DND-41 (cell line): ENCODE measurements around the gene OXNAD1.

Source experiments
- ATAC-seq: fragments of 200-7000 bp; cut with Tn5 transposase; 3 replicates; pipeline ENCODE4 v1.9.1; 2021; ENCODE audit warnings: low read depth; ENCODE audit not compliant: insufficient read depth
- DNase-seq: peaks from one replicate; pipeline ENCODE4 v3.0.0-alpha.2; 2020
- H2AFZ ChIP-seq: 2 replicates; pipeline ENCODE4 v1.6.0; 2012; ENCODE audit warnings: low read depth, low read length
- H3K27ac ChIP-seq: 2 replicates; pipeline ENCODE4 v1.5.1; 2012; ENCODE audit warnings: low read length, inconsistent platforms
- H3K27me3 ChIP-seq: fragments of 200-600 bp; sonication (generic); 2 replicates; pipeline ENCODE4 v1.6.0; 2012; ENCODE audit warnings: low read length, mild to moderate bottlenecking, inconsistent platforms; ENCODE audit not compliant: insufficient read depth, poor library complexity
- H3K36me3 ChIP-seq: 2 replicates; pipeline ENCODE4 v1.5.1; 2012; ENCODE audit warnings: low read length, inconsistent platforms; ENCODE audit not compliant: insufficient read depth
- H3K4me1 ChIP-seq: 2 replicates; pipeline ENCODE4 v1.5.1; 2012; ENCODE audit warnings: mild to moderate bottlenecking, low read length; ENCODE audit not compliant: insufficient read depth
- H3K4me2 ChIP-seq: 2 replicates; pipeline ENCODE4 v1.6.0; 2012; ENCODE audit warnings: mild to moderate bottlenecking, moderate library complexity, low read length, inconsistent platforms; ENCODE audit not compliant: insufficient read depth
- H3K4me3 ChIP-seq, 2 experiments: fragments of 200-600 bp in 1 of 2; shearing (Covaris generic) in 1 of 2; 2 replicates each; pipeline ENCODE4 v1.5.1; 2012 to 2016; ENCODE audit warnings: inconsistent platforms in 2 of 2, low read length in 2 of 2, mild to moderate bottlenecking in 2 of 2, low read depth in 1 of 2, moderate library complexity in 1 of 2
- H3K79me2 ChIP-seq: 2 replicates; pipeline ENCODE4 v1.6.0; 2012; ENCODE audit warnings: low read length, inconsistent platforms; ENCODE audit not compliant: insufficient read depth
- H3K9ac ChIP-seq: 2 replicates; pipeline ENCODE4 v1.6.0; 2012; ENCODE audit warnings: low read depth, mild to moderate bottlenecking, inconsistent platforms, low read length, moderate library complexity
- H3K9me3 ChIP-seq: 2 replicates; pipeline ENCODE4 v1.5.1; 2012; ENCODE audit warnings: low read length, moderate library complexity, mild to moderate bottlenecking, inconsistent platforms; ENCODE audit not compliant: insufficient read depth, severe bottlenecking
- H4K20me1 ChIP-seq: 2 replicates; pipeline ENCODE4 v1.6.0; 2012; ENCODE audit warnings: low read length; ENCODE audit not compliant: insufficient read depth
- EZH2 ChIP-seq: IDR thresholded peaks from 3 replicates; pipeline ENCODE4 v1.6.1; 2012; ENCODE audit warnings: borderline replicate concordance, low read depth, mild to moderate bottlenecking, moderate library complexity, low read length, inconsistent platforms; ENCODE audit not compliant: severe bottlenecking
- TF ChIP-seq, protein P1 (sequence below): IDR thresholded peaks from 2 replicates; pipeline ENCODE4 v1.5.1; 2012; ENCODE audit warnings: borderline replicate concordance, low read length, moderate library complexity, mild to moderate bottlenecking; ENCODE audit not compliant: poor library complexity, severe bottlenecking; ENCODE audit errors: extremely low read depth

Gene OXNAD1

DNA sequence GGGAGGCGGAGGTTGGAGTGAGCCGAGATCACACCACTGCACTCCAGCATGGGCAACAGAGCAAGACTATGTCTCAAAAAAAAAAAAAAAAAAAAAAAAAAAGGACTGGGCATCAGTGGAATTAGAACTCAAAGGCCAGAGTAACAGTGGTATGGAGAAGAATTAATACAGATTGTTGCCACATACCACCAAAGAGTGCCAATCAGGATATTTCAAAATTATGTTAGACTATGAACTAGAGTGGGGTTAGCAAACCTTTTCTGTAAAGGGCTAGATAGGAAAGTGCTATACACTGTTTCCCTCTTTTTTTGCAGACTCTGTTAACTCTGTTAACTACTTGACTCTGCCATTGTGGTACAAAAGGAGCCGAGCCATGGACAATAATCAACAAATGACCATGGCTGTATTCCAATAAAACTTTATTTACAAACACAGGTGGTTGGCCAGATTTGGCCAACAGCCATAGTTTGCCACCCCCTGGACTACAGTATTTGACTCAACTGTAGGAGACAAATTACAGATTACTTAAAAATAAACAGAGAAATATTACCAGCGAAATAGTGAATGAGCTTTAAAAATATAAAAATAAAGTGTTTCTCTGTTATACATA lies 28.9 kb upstream of the OXNAD1 start:
- H2AFZ ChIP-seq: no peak overlapping the region
- no peaks in the 10 kb centered on the region for H3K4me1 ChIP-seq
- H3K27me3 ChIP-seq: no peaks in the 10 kb centered on the region
- no peak for TF ChIP-seq EZH2
- TF ChIP-seq, protein P1, sequence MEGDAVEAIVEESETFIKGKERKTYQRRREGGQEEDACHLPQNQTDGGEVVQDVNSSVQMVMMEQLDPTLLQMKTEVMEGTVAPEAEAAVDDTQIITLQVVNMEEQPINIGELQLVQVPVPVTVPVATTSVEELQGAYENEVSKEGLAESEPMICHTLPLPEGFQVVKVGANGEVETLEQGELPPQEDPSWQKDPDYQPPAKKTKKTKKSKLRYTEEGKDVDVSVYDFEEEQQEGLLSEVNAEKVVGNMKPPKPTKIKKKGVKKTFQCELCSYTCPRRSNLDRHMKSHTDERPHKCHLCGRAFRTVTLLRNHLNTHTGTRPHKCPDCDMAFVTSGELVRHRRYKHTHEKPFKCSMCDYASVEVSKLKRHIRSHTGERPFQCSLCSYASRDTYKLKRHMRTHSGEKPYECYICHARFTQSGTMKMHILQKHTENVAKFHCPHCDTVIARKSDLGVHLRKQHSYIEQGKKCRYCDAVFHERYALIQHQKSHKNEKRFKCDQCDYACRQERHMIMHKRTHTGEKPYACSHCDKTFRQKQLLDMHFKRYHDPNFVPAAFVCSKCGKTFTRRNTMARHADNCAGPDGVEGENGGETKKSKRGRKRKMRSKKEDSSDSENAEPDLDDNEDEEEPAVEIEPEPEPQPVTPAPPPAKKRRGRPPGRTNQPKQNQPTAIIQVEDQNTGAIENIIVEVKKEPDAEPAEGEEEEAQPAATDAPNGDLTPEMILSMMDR: no peak
- H3K9me3 ChIP-seq: no peaks in the 10 kb centered on the region
- H3K27ac ChIP-seq: no peak overlapping the region
- no peaks in the 10 kb centered on the region for H3K36me3 ChIP-seq
- DNase-seq (no peak), ATAC-seq (no peak)
- H3K9ac ChIP-seq: no peak overlapping the region
- no peak overlapping the region for H3K4me2 ChIP-seq
- no peaks in the 10 kb centered on the region for H3K79me2 ChIP-seq
- H3K4me3 ChIP-seq: no peak overlapping the region
- no peaks in the 10 kb centered on the region for H4K20me1 ChIP-seq

DNA sequence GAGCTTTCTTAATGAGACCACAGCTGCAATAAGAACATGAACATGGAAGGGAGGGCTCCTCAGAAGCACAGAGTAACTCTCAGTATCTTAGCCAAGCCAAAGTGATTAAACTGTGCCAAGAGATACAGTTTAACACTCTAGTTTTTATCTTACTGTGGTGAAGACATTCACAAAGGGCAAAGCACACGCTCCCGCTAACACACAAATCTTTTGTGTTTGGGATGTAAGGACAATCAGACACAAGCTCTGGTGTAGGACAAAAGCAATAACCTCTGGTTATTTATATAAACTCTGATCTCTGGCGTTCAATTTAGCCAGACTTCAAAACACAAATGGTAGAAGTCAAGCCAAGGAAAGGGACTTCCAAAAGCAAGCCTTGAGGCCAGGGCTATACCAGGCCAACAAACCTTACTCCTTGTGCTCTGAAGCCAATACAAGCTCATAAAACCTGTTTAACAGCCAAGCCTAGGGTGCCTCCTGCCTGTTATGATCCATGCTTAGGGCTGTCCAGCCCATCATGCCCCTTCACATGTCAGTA lies 28.1 kb upstream of the OXNAD1 start:
- H3K27ac ChIP-seq: no peak overlapping the region
- no peaks in the 10 kb centered on the region for H3K36me3 ChIP-seq
- H3K79me2 ChIP-seq: no peaks in the 10 kb centered on the region
- DNase-seq (no peak), ATAC-seq (no peak)
- H3K9me3 ChIP-seq: no peaks in the 10 kb centered on the region
- TF ChIP-seq EZH2: no peak
- TF ChIP-seq, protein P1: no peak
- H3K9ac ChIP-seq: no peak overlapping the region
- no peaks in the 10 kb centered on the region for H3K4me1 ChIP-seq
- no peaks in the 10 kb centered on the region for H4K20me1 ChIP-seq
- H3K4me2 ChIP-seq: no peak overlapping the region
- H2AFZ ChIP-seq: no peak overlapping the region
- H3K27me3 ChIP-seq: no peaks in the 10 kb centered on the region
- H3K4me3 ChIP-seq: no peak overlapping the region

DNA sequence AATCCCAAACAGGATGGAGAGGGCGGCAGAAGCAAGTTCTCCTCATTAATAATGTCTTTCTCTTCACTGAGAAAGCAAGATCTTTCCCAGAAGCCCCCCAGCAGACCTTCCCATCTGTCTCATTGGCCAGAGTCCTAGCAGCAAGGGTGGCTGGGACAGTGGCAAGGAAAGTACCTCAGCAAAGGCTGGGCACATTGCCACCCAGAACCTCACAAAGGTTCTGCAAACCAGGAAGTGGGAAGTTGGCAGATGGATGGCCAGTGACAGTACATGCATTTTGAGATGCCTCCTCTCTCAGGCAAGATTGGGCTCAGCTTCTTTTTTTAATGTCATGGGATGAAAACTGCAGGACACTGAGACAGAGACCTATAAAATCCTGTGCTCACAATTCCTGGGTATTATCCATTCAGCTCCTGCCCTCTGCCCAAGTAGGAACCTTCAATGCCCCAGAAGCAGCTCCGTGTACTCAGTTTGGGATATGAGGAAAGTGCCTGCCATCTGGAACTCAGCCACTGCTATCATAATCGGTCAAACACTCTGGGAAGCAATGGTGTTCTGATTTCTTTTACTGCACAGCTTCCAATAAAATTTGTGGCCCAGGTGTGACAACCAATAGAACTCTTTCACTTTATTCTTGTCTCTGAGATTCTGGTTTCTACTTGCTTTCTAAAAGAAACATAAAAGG lies 25.8 kb upstream of the OXNAD1 start:
- Histone ChIP-seq H3K9ac (no peak overlapping the region), H3K27ac (no peak overlapping the region), H3K36me3 (no peaks in the 10 kb centered on the region), H3K4me1 (no peaks in the 10 kb centered on the region), H3K9me3 (no peaks in the 10 kb centered on the region), H4K20me1 (no peaks in the 10 kb centered on the region), H3K27me3 (no peaks in the 10 kb centered on the region), H3K4me3 (no peak overlapping the region), H3K4me2 (no peak overlapping the region), H3K79me2 (no peaks in the 10 kb centered on the region), H2AFZ (no peak overlapping the region)
- TF ChIP-seq EZH2: no peak
- TF ChIP-seq, protein P1: no peak
- ATAC-seq (no peak), DNase-seq (no peak)
